KMS-11 (cell line): ENCODE measurements around the gene NEU4.
"Not testable (repeated sequence)": the region's sequence is repeated elsewhere in the genome, so short reads cannot be mapped to it uniquely, and the experiment has no call there.

Experiments
- H2AFZ ChIP-seq: fragments of 200-600 bp; sonication (generic); 2 replicates; pipeline ENCODE4 v1.6.1; 2016; ENCODE audit warnings: antibody characterized with exemption, mixed run types, low read depth
- H3K27ac ChIP-seq: fragments of 200-600 bp; sonication (generic); 2 replicates; pipeline ENCODE4 v1.6.1; 2016; ENCODE audit warnings: mild to moderate bottlenecking, mixed run types
- H3K27me3 ChIP-seq: fragments of 200-600 bp; sonication (generic); 2 replicates; pipeline ENCODE4 v1.6.1; 2017; ENCODE audit warnings: mild to moderate bottlenecking, low read depth, mixed run types, moderate library complexity; ENCODE audit not compliant: insufficient read depth
- H3K36me3 ChIP-seq: fragments of 200-600 bp; sonication (generic); 2 replicates; pipeline ENCODE4 v1.6.1; 2017; ENCODE audit warnings: mild to moderate bottlenecking, mixed run types; ENCODE audit not compliant: insufficient read depth
- H3K4me1 ChIP-seq: fragments of 200-600 bp; sonication (generic); 2 replicates; pipeline ENCODE4 v1.6.1; 2016; ENCODE audit warnings: mild to moderate bottlenecking, low read depth, mixed run types; ENCODE audit not compliant: poor library complexity, severe bottlenecking
- H3K4me2 ChIP-seq: fragments of 200-600 bp; sonication (generic); 2 replicates; pipeline ENCODE4 v1.7.0; 2016; ENCODE audit warnings: mild to moderate bottlenecking, mixed run types
- H3K4me3 ChIP-seq: fragments of 200-600 bp; sonication (generic); IDR thresholded peaks from 2 replicates; pipeline ENCODE4 v1.6.1; 2017; ENCODE audit warnings: low read depth, low read length, mixed read lengths; ENCODE audit not compliant: insufficient read depth
- H3K79me2 ChIP-seq: fragments of 200-600 bp; sonication (generic); 2 replicates; pipeline ENCODE4 v1.6.1; 2016; ENCODE audit warnings: low read depth, mixed run types; ENCODE audit not compliant: insufficient read depth
- H3K9ac ChIP-seq: fragments of 200-600 bp; sonication (generic); 2 replicates; pipeline ENCODE4 v1.6.1; 2016; ENCODE audit warnings: mild to moderate bottlenecking, mixed run types
- H4K20me1 ChIP-seq: fragments of 200-600 bp; sonication (generic); 2 replicates; pipeline ENCODE4 v1.6.1; 2016; ENCODE audit warnings: mild to moderate bottlenecking, mixed run types; ENCODE audit not compliant: insufficient read depth
- TF ChIP-seq, protein P1 (sequence below): fragments of 200-600 bp; sonication (generic); conservative IDR thresholded peaks from 2 replicates; pipeline ENCODE4 v1.6.1; 2017; ENCODE audit warnings: low read depth, mild to moderate bottlenecking, antibody characterized with exemption, low read length, moderate library complexity, mixed read lengths

Gene NEU4

GRCh38 chr2:241799522-241800197, 9.3 kb upstream of the NEU4 start:
- Histone ChIP-seq H3K9ac (no peak overlapping the region), H3K27me3 (peaks cover 7% of the 10 kb centered on the region; the same call in 1 of the 2 replicates), H3K27ac (no peak overlapping the region), H3K36me3 (no peaks in the 10 kb centered on the region), H3K4me2 (no peak overlapping the region), H2AFZ (no peak overlapping the region), H3K79me2 (no peaks in the 10 kb centered on the region), H3K4me3 (no peak overlapping the region), H4K20me1 (no peaks in the 10 kb centered on the region), H3K4me1 (no peaks in the 10 kb centered on the region)
- TF ChIP-seq, protein P1, sequence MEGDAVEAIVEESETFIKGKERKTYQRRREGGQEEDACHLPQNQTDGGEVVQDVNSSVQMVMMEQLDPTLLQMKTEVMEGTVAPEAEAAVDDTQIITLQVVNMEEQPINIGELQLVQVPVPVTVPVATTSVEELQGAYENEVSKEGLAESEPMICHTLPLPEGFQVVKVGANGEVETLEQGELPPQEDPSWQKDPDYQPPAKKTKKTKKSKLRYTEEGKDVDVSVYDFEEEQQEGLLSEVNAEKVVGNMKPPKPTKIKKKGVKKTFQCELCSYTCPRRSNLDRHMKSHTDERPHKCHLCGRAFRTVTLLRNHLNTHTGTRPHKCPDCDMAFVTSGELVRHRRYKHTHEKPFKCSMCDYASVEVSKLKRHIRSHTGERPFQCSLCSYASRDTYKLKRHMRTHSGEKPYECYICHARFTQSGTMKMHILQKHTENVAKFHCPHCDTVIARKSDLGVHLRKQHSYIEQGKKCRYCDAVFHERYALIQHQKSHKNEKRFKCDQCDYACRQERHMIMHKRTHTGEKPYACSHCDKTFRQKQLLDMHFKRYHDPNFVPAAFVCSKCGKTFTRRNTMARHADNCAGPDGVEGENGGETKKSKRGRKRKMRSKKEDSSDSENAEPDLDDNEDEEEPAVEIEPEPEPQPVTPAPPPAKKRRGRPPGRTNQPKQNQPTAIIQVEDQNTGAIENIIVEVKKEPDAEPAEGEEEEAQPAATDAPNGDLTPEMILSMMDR, result no peak

DNA sequence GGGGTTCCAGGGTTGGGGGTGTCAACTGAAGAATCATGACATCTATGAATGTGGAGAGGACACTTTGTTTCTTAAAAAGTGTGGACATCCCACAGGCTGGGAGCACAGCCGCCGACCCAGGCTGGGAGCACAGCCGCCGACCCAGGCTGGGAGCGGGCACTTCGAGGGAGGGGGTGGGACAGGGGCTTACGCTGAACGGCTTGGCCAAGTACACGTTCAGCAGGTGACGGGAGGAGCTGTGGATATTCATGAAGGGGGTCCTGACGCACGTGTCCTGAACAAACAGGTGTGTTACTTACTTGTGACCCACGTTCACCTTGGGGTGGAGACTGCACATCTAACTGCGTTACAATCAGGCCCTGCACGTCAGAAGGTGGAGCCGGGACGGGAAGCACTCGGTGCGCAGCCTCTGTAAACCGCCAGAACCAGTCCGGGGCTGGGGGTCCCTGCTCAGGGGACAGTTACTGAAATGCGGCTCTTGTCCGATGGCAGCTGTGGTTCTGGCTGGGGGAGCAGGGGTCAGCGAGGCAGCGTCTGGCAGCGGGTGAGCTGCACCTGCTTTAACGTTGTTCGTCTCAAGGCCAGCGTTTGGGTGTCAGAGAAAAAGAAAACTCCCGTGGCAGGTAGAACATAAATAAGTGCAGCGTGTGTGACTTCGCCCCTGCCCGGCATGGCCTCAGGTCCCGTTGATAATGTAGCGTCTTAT, 8.6 kb upstream of the NEU4 start:
- H3K4me2 ChIP-seq, H4K20me1 ChIP-seq, H3K79me2 ChIP-seq, H3K36me3 ChIP-seq, H3K27me3 ChIP-seq, H3K4me3 ChIP-seq, H3K27ac ChIP-seq, H3K9ac ChIP-seq, H3K4me1 ChIP-seq, H2AFZ ChIP-seq: not testable (repeated sequence)

- Histone ChIP-seq H4K20me1 (no peaks in the 10 kb centered on the region), H3K4me1 (no peaks in the 10 kb centered on the region)
These were observed 7.2 kb upstream of the NEU4 start for GRCh38 chr2:241801611-241802420.

GRCh38 chr2:241802421-241803318, 6.3 kb upstream of the NEU4 start:
- H4K20me1 ChIP-seq, result no peaks in the 10 kb centered on the region
- no peak overlapping the region for H3K9ac ChIP-seq
- H3K4me1 ChIP-seq, result no peaks in the 10 kb centered on the region
- H3K27ac ChIP-seq, result no peak overlapping the region
- H2AFZ ChIP-seq, result no peak overlapping the region; the same call in 1 of the 2 replicates
- H3K27me3 ChIP-seq, result peaks cover 9% of the 10 kb centered on the region; the same call in 1 of the 2 replicates
- H3K4me3 ChIP-seq, result no peak overlapping the region
- H3K4me2 ChIP-seq, result no peak overlapping the region
- no peaks in the 10 kb centered on the region for H3K79me2 ChIP-seq
- no peaks in the 10 kb centered on the region for H3K36me3 ChIP-seq
- TF ChIP-seq, protein P1, result no peak

More at GRCh38 chr2:241801611-241802420, 7.2 kb upstream of the NEU4 start:
- Histone ChIP-seq H3K4me3 (no peak overlapping the region), H3K27ac (no peak overlapping the region), H3K4me2 (no peak overlapping the region), H3K79me2 (no peaks in the 10 kb centered on the region), H2AFZ (no peak overlapping the region), H3K27me3 (peaks cover 9% of the 10 kb centered on the region; the same call in 1 of the 2 replicates), H3K9ac (no peak overlapping the region), H3K36me3 (no peaks in the 10 kb centered on the region)
- TF ChIP-seq, protein P1, result no peak
